Mucosa of descending colon (tissue), 3 donors: Measurements from ENCODE around the gene ACOT7. TPM values are rescaled to one million over a fixed set of nuclear protein-coding genes. Genes with fewer than 3 reads are reported as not detected.

Experiments used
- ATAC-seq: fragments of 200-7000 bp; cut with Tn5 transposase; one replicate; pipeline ENCODE4 v1.9.1; 2020; ENCODE audit warnings: mild to moderate bottlenecking, moderate library complexity
- DNase-seq, 3 donors: peaks; one replicate each; pipeline ENCODE4 v3.0.0-alpha.2; 2020
- H3K36me3 ChIP-seq: fragments of 200-600 bp; one replicate; pipeline ENCODE4 v1.8.0; 2021; ENCODE audit warnings: low read depth, mild to moderate bottlenecking
- H3K4me1 ChIP-seq: fragments of 200-600 bp; one replicate; pipeline ENCODE4 v1.8.0; 2021; ENCODE audit warnings: low read depth, mild to moderate bottlenecking
- H3K4me3 ChIP-seq: fragments of 200-600 bp; one replicate; pipeline ENCODE4 v1.8.0; 2021; ENCODE audit warnings: mild to moderate bottlenecking
- H3K9me3 ChIP-seq: fragments of 200-600 bp; one replicate; pipeline ENCODE4 v1.8.0; 2021; ENCODE audit warnings: mild to moderate bottlenecking
- CTCF ChIP-seq: fragments of 200-600 bp; IDR thresholded peaks from one replicate; pipeline ENCODE4 v1.8.0; 2022; ENCODE audit warnings: antibody characterized with exemption, mild to moderate bottlenecking
- intact Hi-C, 2 donors: fragments of 100-400 bp; cut with DNase I in 1 of 2; cut with micrococcal nuclease in 1 of 2; formaldehyde crosslinking; loops; one replicate each; pipeline versions ENCODE4 v1.11.0 to v1.11.1; 2022; cut with DNase I, micrococcal nuclease
- total RNA-seq, 3 donors: library from RNA; stranded (reverse); fragmentation: NEBNext Ultra II Directional in 2 of 3; extraction: Animal tissue kit (Norgen Biotek cat#: 25700) in 2 of 3; gene quantifications; one replicate each; pipeline versions ENCODE4 v1.2.1 to v1.2.4, GENCODE V29; 2021 to 2023
- donor health status: DM: no; HTN: no; CAD: no; lungs with moderate emphysema.
- donor health status: DM: no; HTN: no; CAD: no.
- donor health status: DM: no; HTN: yes; CAD: no.

The ACOT7 gene
- total RNA-seq, 3 donors from 2014 or later = 37.9 to 60.1 (median 42.7) TPM

- H3K36me3 ChIP-seq = no peaks in the 10 kb centered on the region
- ATAC-seq (no peak), DNase-seq (no peak)
- H3K4me1 ChIP-seq = peaks cover 16% of the 10 kb centered on the region
- H3K9me3 ChIP-seq = no peaks in the 10 kb centered on the region
- TF ChIP-seq CTCF = no peak
- no peak overlapping the region for H3K4me3 ChIP-seq
- intact Hi-C loops = no loop called here
Observed at GRCh38 chr1:6265151-6265550, 128.4 kb downstream of the ACOT7 start.

- no peak for DNase-seq
- intact Hi-C loops = no loop called here
- Histone ChIP-seq H3K4me3 (no peak overlapping the region), H3K36me3 (no peaks in the 10 kb centered on the region), H3K9me3 (no peaks in the 10 kb centered on the region), H3K4me1 (peaks cover 15% of the 10 kb centered on the region)
- TF ChIP-seq CTCF = no peak
- no peak for ATAC-seq
Observed at GRCh38 chr1:6263716-6264115, 129.9 kb downstream of the ACOT7 start.

- H3K9me3 ChIP-seq = no peaks in the 10 kb centered on the region
- H3K4me1 ChIP-seq = peaks cover 16% of the 10 kb centered on the region
- ATAC-seq (no peak), DNase-seq (peak in 2 of 3 donors; percentile 41 to 55)
- intact Hi-C loops = no loop called here
- no peak for TF ChIP-seq CTCF
- H3K4me3 ChIP-seq = no peak overlapping the region
- H3K36me3 ChIP-seq = no peaks in the 10 kb centered on the region
Observed at GRCh38 chr1:6262555-6263420, 130.8 kb downstream of the ACOT7 start.

GRCh38 chr1:6261615-6261995 is 132.0 kb downstream of the ACOT7 start:
- intact Hi-C loops = no loop called here
- Histone ChIP-seq H3K36me3 (no peaks in the 10 kb centered on the region), H3K4me3 (no peak overlapping the region), H3K4me1 (peaks cover 16% of the 10 kb centered on the region), H3K9me3 (no peaks in the 10 kb centered on the region)
- DNase-seq (no peak), ATAC-seq (peak; percentile 1)
- no peak for TF ChIP-seq CTCF

GRCh38 chr1:6260961-6261614 is 132.5 kb downstream of the ACOT7 start, which contains the start of gene GPR153:
Gene GPR153, minus strand, starts transcription at chr1:6261098. Its CDS starts 6,193 bp downstream, at chr1:6254905.
- ATAC-seq (peak; percentile 67), DNase-seq (peak in 2 of 3 donors; percentile 50 to 70)
- Histone ChIP-seq H3K9me3 (no peaks in the 10 kb centered on the region), H3K36me3 (no peaks in the 10 kb centered on the region), H3K4me1 (peaks cover 16% of the 10 kb centered on the region), H3K4me3 (peak within 1 kb of the TSS; percentile 32)
- intact Hi-C loops = no loop called here
- no peak for TF ChIP-seq CTCF
